ENCODE measurements around the gene BUB1B.

DNA sequence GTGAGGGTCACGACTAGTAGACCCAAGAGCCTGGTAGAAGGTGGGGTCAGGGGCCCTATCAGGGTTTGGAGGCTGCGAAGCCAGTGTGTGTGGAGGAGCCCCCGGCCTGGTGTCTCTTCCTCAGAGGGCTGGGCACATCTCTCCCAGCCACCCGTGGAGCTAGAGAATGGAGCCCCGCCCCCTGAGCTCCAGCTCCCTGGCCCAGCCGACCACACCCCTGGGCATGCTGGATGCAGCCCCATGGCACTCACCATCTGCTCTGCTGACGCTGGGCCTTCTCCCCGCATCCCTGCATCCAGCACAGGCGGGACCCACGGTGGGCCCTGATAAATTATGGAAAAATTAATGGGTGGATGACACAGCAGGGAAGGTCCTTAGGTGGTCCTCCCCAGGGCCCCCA, 104.5 kb downstream of the BUB1B start:
- TF ChIP-seq RAD21 (IDR thresholded peaks at IDR 0.05; ENCODE audit: low read depth) (no peak), YY1 (IDR thresholded peaks at IDR 0.05; ENCODE audit: low read depth) (no peak), CEBPB (IDR thresholded peaks at IDR 0.05) (no peak), NFIC (IDR thresholded peaks at IDR 0.05) (no peak), CREB1 (IDR thresholded peaks at IDR 0.05; ENCODE audit: low read depth) (no peak), TEAD4 (IDR thresholded peaks at IDR 0.05) (no peak), EGR1 (IDR thresholded peaks at IDR 0.05) (no peak), EP300 (IDR thresholded peaks at IDR 0.05; ENCODE audit: borderline replicate concordance) (no peak)
- TF ChIP-seq, protein P1, sequence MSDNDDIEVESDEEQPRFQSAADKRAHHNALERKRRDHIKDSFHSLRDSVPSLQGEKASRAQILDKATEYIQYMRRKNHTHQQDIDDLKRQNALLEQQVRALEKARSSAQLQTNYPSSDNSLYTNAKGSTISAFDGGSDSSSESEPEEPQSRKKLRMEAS (IDR thresholded peaks at IDR 0.05), result no peak
